CD14-positive monocyte (primary cell): Measurements from ENCODE around the gene SH3GLB1. TPM values are rescaled to one million over a fixed set of nuclear protein-coding genes. Genes with fewer than 3 reads are reported as not detected.

Experiments used
- DNase-seq, 3 donors: peaks; one replicate each; pipeline ENCODE4 v3.0.0-alpha.2; 2011 to 2022
- H2AFZ ChIP-seq: 2 replicates; pipeline ENCODE4 v1.6.0; 2012; ENCODE audit warnings: mild to moderate bottlenecking, low read depth, low read length, inconsistent platforms; ENCODE audit not compliant: insufficient read depth, poor library complexity, severe bottlenecking
- H3K27ac ChIP-seq, 2 donors: 1 replicate in 1 of 2; 2 replicates in 1 of 2; pipeline ENCODE4 v1.5.1; 2012 to 2013; ENCODE audit warnings: low read length in 2 of 2, control low read depth in 1 of 2, inconsistent platforms in 1 of 2, low read depth in 1 of 2, mild to moderate bottlenecking in 1 of 2
- H3K27me3 ChIP-seq, 2 donors: one replicate each; pipeline versions ENCODE4 v1.6.0 to v1.6.1; 2011 to 2013; ENCODE audit warnings: low read length in 2 of 2; ENCODE audit not compliant: control insufficient read depth in 2 of 2, insufficient read depth in 2 of 2
- H3K36me3 ChIP-seq, 2 donors: replicated peaks in 1 of 2; 1 replicate in 1 of 2; 2 replicates in 1 of 2; pipeline versions ENCODE4 v1.5.1 to v1.6.1; 2012 to 2013; ENCODE audit warnings: low read length in 2 of 2, control low read depth in 1 of 2, inconsistent platforms in 1 of 2, mild to moderate bottlenecking in 1 of 2; ENCODE audit not compliant: insufficient read depth in 2 of 2, control insufficient read depth in 1 of 2
- H3K4me1 ChIP-seq, 2 donors: 1 replicate in 1 of 2; 2 replicates in 1 of 2; pipeline versions ENCODE4 v1.5.1 to v1.6.1; 2012 to 2013; ENCODE audit warnings: low read length in 2 of 2, control low read depth in 1 of 2, inconsistent platforms in 1 of 2, mild to moderate bottlenecking in 1 of 2, moderate library complexity in 1 of 2; ENCODE audit not compliant: insufficient read depth in 2 of 2, control insufficient read depth in 1 of 2
- H3K4me2 ChIP-seq: replicated peaks from 2 replicates; pipeline ENCODE3; 2012; ENCODE audit warnings: low read length, moderate library complexity, mild to moderate bottlenecking; ENCODE audit not compliant: poor library complexity, severe bottlenecking; ENCODE audit errors: extremely low read depth
- H3K4me3 ChIP-seq, 3 experiments: fragments of 200-600 bp in 1 of 3; sonication (generic) in 1 of 3; replicated peaks in 1 of 3; 1 replicate in 2 of 3; 2 replicates in 1 of 3; pipeline ENCODE4 v1.5.1; 2011 to 2013; ENCODE audit warnings: low read length in 3 of 3, mild to moderate bottlenecking in 3 of 3, control low read depth in 2 of 3, low read depth in 2 of 3, inconsistent platforms in 1 of 3, moderate library complexity in 1 of 3
- H3K79me2 ChIP-seq: 2 replicates; pipeline ENCODE4 v1.6.0; 2012; ENCODE audit warnings: mild to moderate bottlenecking, control low read depth, inconsistent platforms, low read length, moderate library complexity; ENCODE audit not compliant: insufficient read depth
- H3K9ac ChIP-seq: 2 replicates; pipeline ENCODE4 v1.6.0; 2017; ENCODE audit warnings: low read length, mild to moderate bottlenecking; ENCODE audit not compliant: insufficient read depth, poor library complexity, severe bottlenecking
- H3K9me3 ChIP-seq, 2 donors: replicated peaks in 1 of 2; 1 replicate in 1 of 2; 2 replicates in 1 of 2; pipeline versions ENCODE4 v1.5.1 to v1.6.1; 2012 to 2013; ENCODE audit warnings: low read length in 2 of 2, control low read depth in 1 of 2; ENCODE audit not compliant: control insufficient read depth in 1 of 2, insufficient read depth in 1 of 2
- H4K20me1 ChIP-seq: 2 replicates; pipeline ENCODE4 v1.6.0; 2012; ENCODE audit warnings: mild to moderate bottlenecking, low read length, control low read depth, moderate library complexity; ENCODE audit not compliant: insufficient read depth
- H3K27ac Mint-ChIP-seq, 7 donors: one replicate each; pipeline ENCODE4 v1.8.0; 2020; ENCODE audit warnings: mild to moderate bottlenecking in 7 of 7, mixed read lengths in 7 of 7, moderate library complexity in 6 of 7, inconsistent platforms in 2 of 7
- H3K27me3 Mint-ChIP-seq, 3 donors: one replicate each; pipeline ENCODE4 v1.8.0; 2021 to 2022; ENCODE audit warnings: low read depth in 3 of 3, mild to moderate bottlenecking in 3 of 3, mixed read lengths in 3 of 3, moderate library complexity in 3 of 3, inconsistent platforms in 1 of 3
- H3K36me3 Mint-ChIP-seq, 2 donors: one replicate each; pipeline ENCODE4 v1.8.0; 2020; ENCODE audit warnings: mixed read lengths in 2 of 2, inconsistent platforms in 1 of 2, mild to moderate bottlenecking in 1 of 2
- H3K4me1 Mint-ChIP-seq: one replicate; pipeline ENCODE4 v1.8.0; 2020; ENCODE audit warnings: mild to moderate bottlenecking, mixed read lengths
- H3K4me3 Mint-ChIP-seq, 2 donors: one replicate each; pipeline ENCODE4 v1.8.0; 2020; ENCODE audit warnings: mild to moderate bottlenecking in 2 of 2, mixed read lengths in 2 of 2, moderate library complexity in 1 of 2
- H3K9me3 Mint-ChIP-seq, 7 donors: one replicate each; pipeline ENCODE4 v1.8.0; 2020 to 2022; ENCODE audit warnings: mixed read lengths in 7 of 7, mild to moderate bottlenecking in 6 of 7, moderate library complexity in 6 of 7, inconsistent platforms in 2 of 7
- CTCF ChIP-seq: fragments of 200-600 bp; IDR thresholded peaks from one replicate; pipeline ENCODE4 v1.8.0; 2022; ENCODE audit warnings: antibody characterized with exemption, mild to moderate bottlenecking
- WGBS: methylation state at CpG from one replicate; pipeline ENCODE4 v1.1.5; 2013; ENCODE audit warnings: missing lambda C conversion rate; ENCODE audit not compliant: insufficient coverage; 5-methylcytosine and 5-hydroxymethylcytosine counted together
- intact Hi-C, 2 donors: fragments of 100-400 bp; cut with micrococcal nuclease; formaldehyde crosslinking; loops; one replicate each; pipeline versions ENCODE4 v1.15.0 to v1.15.1; 2023
- polyA plus RNA-seq, 3 donors: library from polyadenylated mRNA; depleted of rRNA in 1 of 3; unstranded in 2 of 3; stranded (reverse) in 1 of 3; fragments of 300-500 nt in 2 of 3; fragments of >200 nt in 1 of 3; fragmentation: Illumina TruSeq in 2 of 3; gene quantifications; 1 replicate in 2 of 3; 2 replicates in 1 of 3; pipeline ENCODE4 v1.2.3, GENCODE V29; 2012 to 2021

Gene SH3GLB1
- polyA plus RNA-seq, 3 donors, result 21.9 to 92.3 (median 75.8) TPM

DNA sequence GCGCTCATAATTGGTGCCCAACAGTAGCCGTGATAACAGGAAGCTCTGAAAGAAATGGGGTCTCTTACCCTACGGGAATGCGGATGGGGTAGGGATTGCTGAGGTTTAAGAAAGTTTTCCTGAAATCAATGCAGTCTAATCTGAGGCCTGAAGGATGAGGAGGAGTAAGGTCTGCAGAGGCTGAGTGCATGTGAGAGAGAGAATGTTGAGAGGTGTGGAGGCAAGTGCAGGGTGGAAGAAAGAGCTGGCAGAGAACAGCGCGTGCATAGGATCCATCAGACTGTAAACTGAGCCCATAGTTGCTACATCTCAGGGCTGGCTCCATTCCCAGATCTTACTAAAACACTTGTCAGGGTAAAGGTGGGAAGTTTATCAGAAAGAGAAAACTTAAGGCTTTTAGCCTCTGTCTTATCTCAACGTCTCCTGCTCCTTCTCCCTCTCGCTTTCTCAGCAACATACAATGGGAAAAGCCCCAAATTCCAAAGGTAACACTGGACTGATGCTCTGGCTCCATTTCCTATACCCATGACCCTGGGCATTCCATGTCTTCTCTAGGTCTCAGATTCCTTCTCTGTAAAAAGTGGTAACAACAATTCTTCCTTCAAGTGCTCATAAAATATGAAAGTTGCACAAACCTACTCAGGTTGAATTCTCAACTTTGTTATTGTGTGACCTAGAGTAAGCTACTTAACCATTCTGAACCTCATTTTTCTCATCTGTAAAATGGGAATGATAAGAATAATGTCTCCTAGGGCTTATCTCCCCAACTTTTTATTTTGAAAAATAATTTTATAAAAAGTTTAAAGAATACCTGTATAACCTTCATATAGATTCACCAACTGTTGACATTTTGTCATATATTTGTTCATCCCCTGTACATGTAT lies 75.2 kb downstream of the SH3GLB1 start:
- Mint-ChIP-seq H3K4me1 (peaks cover 37% of the 10 kb centered on the region), H3K9me3 (peaks cover 0 to 5% (median 1%) of the 10 kb centered on the region in 7 donors), H3K27me3 (no peaks in the 10 kb centered on the region), H3K27ac (peak overlapping the region in 1 of 7 donors; percentile 75), H3K4me3 (no peak overlapping the region), H3K36me3 (peaks cover 0 to 8% of the 10 kb centered on the region in 2 donors)
- DNase-seq, result no peak
- no peak for TF ChIP-seq CTCF
- Histone ChIP-seq H3K9ac (no peak overlapping the region), H4K20me1 (no peaks in the 10 kb centered on the region), H3K27ac (no peak overlapping the region), H3K9me3 (no peaks in the 10 kb centered on the region), H3K4me3 (no peak overlapping the region), H3K27me3 (no peaks in the 10 kb centered on the region), H3K79me2 (no peaks in the 10 kb centered on the region), H3K4me2 (no peak overlapping the region), H3K4me1 (peaks cover 36 to 48% of the 10 kb centered on the region in 2 donors), H2AFZ (no peak overlapping the region), H3K36me3 (no peaks in the 10 kb centered on the region)
- intact Hi-C loops, result loop anchor here in 1 of 2 donors (10.0 kb wide), 3 partner anchors 75 to 645 kb away; partner anchors contain the start of genes HS2ST1, SELENOF and SH3GLB1
- WGBS, result 100% methylated on average over 4 of the region's 8 CpGs

GRCh38 chr1:86782482-86782881 lies 78.1 kb downstream of the SH3GLB1 start:
- Mint-ChIP-seq H3K9me3 (peaks cover 0 to 7% (median 1%) of the 10 kb centered on the region in 7 donors), H3K4me1 (peaks cover 19% of the 10 kb centered on the region), H3K4me3 (no peak overlapping the region), H3K36me3 (peaks cover 0 to 5% of the 10 kb centered on the region in 2 donors), H3K27me3 (no peaks in the 10 kb centered on the region), H3K27ac (no peak overlapping the region)
- Histone ChIP-seq H4K20me1 (no peaks in the 10 kb centered on the region), H3K9me3 (no peaks in the 10 kb centered on the region), H3K27me3 (no peaks in the 10 kb centered on the region), H3K27ac (no peak overlapping the region), H3K4me1 (peaks cover 14 to 22% of the 10 kb centered on the region in 2 donors), H3K9ac (no peak overlapping the region), H3K36me3 (no peaks in the 10 kb centered on the region), H3K4me2 (no peak overlapping the region), H3K4me3 (no peak overlapping the region), H2AFZ (no peak overlapping the region), H3K79me2 (no peaks in the 10 kb centered on the region)
- TF ChIP-seq CTCF, result no peak
- no peak for DNase-seq
- intact Hi-C loops, result no loop called here
